CD4-positive, alpha-beta T cell treated with Interleukin-4 for 4 hours (primary cell): Measurements from ENCODE around the gene DLX4.

Experiments
- DNase-seq: peaks from one replicate; pipeline ENCODE4 v3.0.0-alpha.2; 2020

The DLX4 gene

GRCh38 chr17:49969134-49969759 lies at the start of gene DLX4:
Gene DLX4, plus strand, starts transcription at chr17:49969190. Its CDS starts 279 bp downstream, at chr17:49969469.
- DNase-seq = no peak

GRCh38 chr17:49920030-49920769 lies 48.8 kb upstream of the DLX4 start:
- no peak for DNase-seq

GRCh38 chr17:49922095-49922494 lies 46.9 kb upstream of the DLX4 start:
- DNase-seq = no peak

- no peak for DNase-seq
These were observed 44.9 kb upstream of the DLX4 start for GRCh38 chr17:49924116-49924515.

- DNase-seq = no peak
These were observed 44.4 kb upstream of the DLX4 start for GRCh38 chr17:49924589-49924988.

- DNase-seq = no peak
These were observed 43.1 kb upstream of the DLX4 start for GRCh38 chr17:49925921-49926320.

GRCh38 chr17:49926886-49927285 lies 42.1 kb upstream of the DLX4 start:
- DNase-seq = no peak

- DNase-seq = no peak
These were observed 40.7 kb upstream of the DLX4 start for GRCh38 chr17:49928126-49928800.

- no peak for DNase-seq
These were observed 40.0 kb upstream of the DLX4 start for GRCh38 chr17:49928837-49929475.

- no peak for DNase-seq
These were observed 38.1 kb upstream of the DLX4 start for GRCh38 chr17:49930880-49931279.

- no peak for DNase-seq
These were observed 37.4 kb upstream of the DLX4 start for GRCh38 chr17:49931416-49932137.

GRCh38 chr17:49932138-49932723 lies 36.8 kb upstream of the DLX4 start:
- DNase-seq = no peak

GRCh38 chr17:49932901-49933300 lies 36.1 kb upstream of the DLX4 start:
- DNase-seq = no peak

- no peak for DNase-seq
These were observed 33.3 kb upstream of the DLX4 start for GRCh38 chr17:49935526-49936210.

GRCh38 chr17:49936386-49936785 lies 32.6 kb upstream of the DLX4 start:
- no peak for DNase-seq

- no peak for DNase-seq
These were observed 29.7 kb upstream of the DLX4 start for GRCh38 chr17:49939318-49939717.

GRCh38 chr17:49941427-49941826 lies 27.6 kb upstream of the DLX4 start:
- no peak for DNase-seq

GRCh38 chr17:49942947-49943346 lies 26.0 kb upstream of the DLX4 start:
- DNase-seq = no peak

GRCh38 chr17:49944273-49944870 lies 24.6 kb upstream of the DLX4 start:
- no peak for DNase-seq

GRCh38 chr17:49946208-49946607 lies 22.8 kb upstream of the DLX4 start:
- no peak for DNase-seq

GRCh38 chr17:49946964-49947584 lies 21.9 kb upstream of the DLX4 start:
- DNase-seq = no peak
